ENCODE results near the gene C11orf71. TPM values are rescaled to one million over a fixed set of nuclear protein-coding genes. Genes with fewer than 3 reads are reported as not detected.

Gene C11orf71
- total and polyA plus RNA-seq, 9 of the 15 experiments (the other 6 are each of a cell fraction or from before 2014, with no cell fraction given): 2.9 to 15.1 (median 9.1) TPM

- TF ChIP-seq ZBTB40 (IDR thresholded peaks at IDR 0.05): peak; percentile 29; the same call in 1 of the 2 replicates
- no peak for TF ChIP-seq ZBTB40 (CRISPR knock-in tag; IDR thresholded peaks at IDR 0.05)
- TF ChIP-seq SRSF7 (optimal IDR thresholded peaks at IDR 0.05; ENCODE audit: low read depth, low read length): no peak
- 0 out of 2 replicates have a peak, but pooled peaks have one; percentile 43 for TF ChIP-seq ZSCAN29 (IDR thresholded peaks at IDR 0.05)
- no peak for TF ChIP-seq HCFC1 (IDR thresholded peaks at IDR 0.05; ENCODE audit: low read depth, low read length)
- TF ChIP-seq ATF4 (CRISPR knock-in tag; IDR thresholded peaks at IDR 0.05): no peak
- peak; percentile 11 for TF ChIP-seq SMARCA4 (IDR thresholded peaks at IDR 0.05)
- TF ChIP-seq CHD1 (IDR thresholded peaks at IDR 0.05; ENCODE audit: low read length): peak; percentile 68
- no peak for TF ChIP-seq BRF2 (IDR thresholded peaks at IDR 0.05; ENCODE audit: borderline replicate concordance, insufficient read depth, insufficient read length)
- TF ChIP-seq MEF2D (tag; conservative IDR thresholded peaks at IDR 0.05; ENCODE audit: low read depth): peak; percentile 31; the same call in 1 of the 2 replicates
- TF ChIP-seq HEY1 (CRISPR knock-in tag; IDR thresholded peaks at IDR 0.05; ENCODE audit: borderline replicate concordance): no peak
- 0 out of 2 replicates have a peak, but pooled peaks have one; percentile 20 for TF ChIP-seq ZNF740 (CRISPR knock-in tag; IDR thresholded peaks at IDR 0.05)
- no peak for TF ChIP-seq ZNF740 (tag; IDR thresholded peaks at IDR 0.05)
- no peak for TF ChIP-seq TGIF2 (CRISPR knock-in tag; IDR thresholded peaks at IDR 0.05)
- TF ChIP-seq SMARCE1 (IDR thresholded peaks at IDR 0.05): no peak
- no peak; the same call in none of the 2 replicates for TF ChIP-seq CEBPB (tag; IDR thresholded peaks at IDR 0.05)
- TF ChIP-seq CHD2 (IDR thresholded peaks at IDR 0.05; ENCODE audit: low read depth, low read length): no peak
- peak; percentile 69; the same call in 1 of the 2 replicates for TF ChIP-seq HLTF (IDR thresholded peaks at IDR 0.05)
- no peak for TF ChIP-seq ATF7 (IDR thresholded peaks at IDR 0.05)
- TF ChIP-seq MIER1 (IDR thresholded peaks at IDR 0.05; ENCODE audit: low read depth): peak; percentile 26; the same call in 1 of the 2 replicates
Observed at GRCh38 chr11:114400915-114401223, 558 bp upstream of the C11orf71 start (continued).
